SK-MEL-5 (cell line): Measurements from ENCODE around the gene NPB. TPM values are rescaled to one million over a fixed set of nuclear protein-coding genes. Genes with fewer than 3 reads are reported as not detected.
A peak's percentile ranks its signal among the peaks of the same experiment; 100 is the strongest.

Source experiments
- DNase-seq: peaks from one replicate; pipeline ENCODE4 v3.0.0-alpha.2; 2016; ENCODE audit warnings: low read depth, low spot score
- in situ Hi-C: cut with HindIII; loops from 2 replicates; pipeline ENCODE4 v1.10.0; 2016; ENCODE audit warnings: low sequenced_read_pairs, high pct_unique_total_duplicates, low pct_unique_long_range_greater_than_20kb
- total RNA-seq: library from RNA; depleted of rRNA; stranded (reverse); fragments of >200 nt; shearing (Covaris generic); gene quantifications from 2 replicates; pipeline ENCODE4 v1.2.3, GENCODE V29; 2014

The NPB gene
- total RNA-seq, 1 experiment from 2014 or later = 0.34 TPM

- in situ Hi-C loops = no loop called here
- peak; percentile 58 for DNase-seq
Measured at GRCh38 chr17:81867991-81868673, 33.9 kb upstream of the NPB start.

- in situ Hi-C loops = no loop called here
- DNase-seq = peak; percentile 74
Measured at GRCh38 chr17:81868674-81869220, 33.3 kb upstream of the NPB start.

DNA sequence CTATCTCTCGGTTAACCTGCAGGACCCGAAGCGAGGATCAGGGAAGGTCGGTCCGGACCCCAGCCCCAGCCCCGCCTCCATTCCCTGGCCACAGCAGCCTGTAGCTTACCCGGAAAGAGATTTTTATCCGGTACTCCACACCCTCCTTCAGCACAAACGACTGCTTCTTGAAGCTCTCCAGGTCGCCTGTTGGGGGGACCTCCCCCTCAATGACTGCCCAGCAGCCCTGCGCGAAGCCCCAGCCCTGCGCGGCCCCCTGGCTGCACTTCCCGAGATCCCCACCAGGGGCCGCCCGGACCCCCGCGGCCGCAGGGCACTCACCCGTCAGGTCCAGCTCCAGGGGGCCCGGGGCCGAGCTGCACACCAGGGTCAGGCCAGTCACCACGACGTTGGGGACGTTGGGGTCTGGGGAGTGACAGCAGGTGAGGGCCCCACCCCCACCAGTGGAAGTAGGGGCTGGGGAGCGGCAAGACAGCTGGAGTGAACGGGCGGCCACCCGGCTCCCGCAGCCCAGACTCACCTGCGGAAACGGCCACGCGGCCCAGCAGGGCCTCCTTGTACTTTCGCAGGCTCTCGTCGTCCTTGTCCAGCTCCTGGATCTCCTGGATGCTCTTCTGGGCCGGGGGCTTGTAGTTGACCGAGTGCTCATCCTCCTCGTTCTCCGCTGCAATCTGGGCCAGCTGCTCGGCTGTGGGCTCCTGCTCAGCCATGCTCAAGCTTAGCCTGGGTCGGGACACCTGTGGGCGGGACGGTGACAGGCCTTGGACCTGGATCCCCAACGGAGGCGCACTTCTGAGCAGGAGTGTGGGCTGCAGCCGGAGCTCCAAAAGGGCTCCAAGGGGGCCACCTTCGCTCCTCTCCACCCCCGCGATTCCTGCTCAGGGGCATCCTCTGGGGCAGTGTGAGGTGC is 32.6 kb upstream of the NPB start:
- in situ Hi-C loops = no loop called here
- peak; percentile 62 for DNase-seq

GRCh38 chr17:81870131-81870980 is 31.7 kb upstream of the NPB start:
- in situ Hi-C loops = no loop called here
- DNase-seq = peak; percentile 59

DNA sequence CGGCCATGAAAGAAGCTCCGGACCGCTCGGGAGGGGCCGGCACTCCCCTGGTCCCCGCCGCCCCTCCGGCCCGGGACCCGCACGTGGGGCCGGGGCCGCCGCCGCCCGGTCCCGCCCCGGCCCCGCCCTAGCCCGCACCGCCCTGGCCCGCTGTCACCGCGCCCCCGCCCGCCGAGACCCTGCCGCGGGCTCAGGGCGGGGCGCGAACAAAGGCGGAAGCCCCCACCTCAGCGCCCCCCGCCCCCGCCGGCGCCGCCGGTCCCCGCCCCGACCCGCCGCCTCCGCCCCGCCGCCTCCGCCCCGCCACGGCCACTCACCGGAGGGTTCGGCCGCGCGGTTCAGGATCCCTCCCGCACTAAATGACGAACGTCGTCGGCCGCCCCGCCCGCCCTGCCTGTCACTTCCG is 31.1 kb upstream of the NPB start, which contains the start of gene ARHGDIA:
TSS of gene ARHGDIA (minus strand) at position 357 of the 406 bp plus-strand sequence. CDS start 1,407 bp downstream, outside the sequence.
- in situ Hi-C loops = no loop called here
- DNase-seq = no peak

- in situ Hi-C loops = no loop called here
- DNase-seq = peak; percentile 95
Measured at GRCh38 chr17:81871387-81872230, 30.4 kb upstream of the NPB start.

DNA sequence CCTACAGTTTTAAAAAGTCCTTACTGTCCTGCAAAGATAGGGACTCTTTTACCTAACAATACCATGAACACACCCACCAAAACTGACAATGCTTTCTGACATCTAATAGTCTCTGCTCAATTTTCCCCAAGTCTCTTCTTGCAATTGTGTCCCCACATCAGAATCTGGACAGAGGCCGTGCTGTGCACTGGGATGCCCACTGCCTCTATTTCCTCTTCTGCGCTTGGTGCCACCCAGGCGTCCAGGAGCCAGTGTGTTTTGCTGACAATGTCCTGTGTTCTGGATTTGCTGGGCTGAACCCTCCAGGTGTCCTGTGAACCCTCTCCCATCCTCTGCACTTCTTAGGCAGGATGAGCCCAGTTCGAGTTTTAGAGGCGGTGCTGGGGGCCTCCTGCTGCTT is 24.5 kb upstream of the NPB start:
- in situ Hi-C loops = no loop called here
- DNase-seq = no peak

- in situ Hi-C loops = no loop called here
- no peak for DNase-seq
Measured at GRCh38 chr17:81878294-81878693, 23.7 kb upstream of the NPB start.

DNA sequence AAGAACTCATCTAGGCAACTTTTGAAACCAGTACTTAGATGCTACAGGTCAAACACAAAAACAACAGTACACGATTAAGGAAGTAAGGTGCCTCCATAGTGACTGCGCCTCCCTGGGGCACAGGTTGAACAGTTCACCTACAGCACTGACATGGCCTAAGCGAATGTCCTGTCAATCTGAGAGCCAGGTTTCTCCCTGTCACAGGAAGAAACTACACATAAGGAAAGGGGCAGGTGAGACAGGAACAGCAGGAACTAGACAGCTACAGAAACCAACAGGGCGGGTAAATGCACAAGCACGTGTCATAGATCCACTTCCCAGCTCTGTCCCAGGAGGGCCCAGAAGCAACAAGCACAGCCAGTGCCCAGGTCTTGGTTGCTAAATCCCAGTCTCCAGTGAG is 22.9 kb upstream of the NPB start:
- no peak for DNase-seq

DNA sequence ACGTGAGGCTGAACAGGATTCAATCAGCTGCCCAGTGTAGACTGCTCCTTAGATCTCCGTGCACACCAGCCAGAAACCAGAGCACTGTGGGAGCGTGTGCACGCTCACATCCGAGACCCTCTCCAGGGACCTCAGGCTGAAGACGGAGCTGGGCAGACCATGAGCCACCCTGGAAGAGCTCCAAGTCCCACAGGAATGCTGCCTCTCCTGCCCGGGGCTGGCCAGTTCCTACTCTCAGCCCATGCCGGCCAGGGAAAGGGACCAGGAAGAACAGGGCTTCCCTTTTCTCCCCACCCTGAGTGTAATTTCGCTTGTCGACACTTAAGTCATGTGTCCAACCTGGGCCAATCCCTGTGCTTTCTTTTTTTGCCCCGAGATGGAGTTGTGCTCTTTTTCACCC is 17.5 kb upstream of the NPB start:
- in situ Hi-C loops = no loop called here
- peak; percentile 37 for DNase-seq

More for the DNA sequence above, 22.9 kb upstream of the NPB start:
- in situ Hi-C loops = no loop called here

DNA sequence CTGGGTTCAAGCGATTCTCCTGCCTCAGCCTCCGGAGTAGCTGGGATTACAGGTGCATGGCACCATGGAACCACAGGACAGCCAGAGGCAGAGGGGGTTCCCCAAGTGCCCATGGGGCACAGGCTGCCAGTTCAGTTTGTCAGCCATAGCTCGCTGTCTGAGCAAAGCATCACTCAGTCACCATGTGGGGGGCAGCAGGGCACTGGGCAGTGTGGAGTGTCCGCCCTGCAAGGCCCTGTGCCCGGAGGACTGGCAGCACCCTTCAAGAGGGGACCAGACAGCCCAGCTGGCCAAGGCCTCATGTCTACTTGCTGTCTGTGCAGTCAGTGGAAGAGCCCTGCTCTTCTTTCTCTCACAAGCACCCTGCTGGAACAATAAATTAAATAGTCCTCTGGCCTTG is 17.1 kb upstream of the NPB start:
- no peak for DNase-seq
- in situ Hi-C loops = no loop called here

GRCh38 chr17:81885454-81885853 is 16.6 kb upstream of the NPB start:
- in situ Hi-C loops = no loop called here
- no peak for DNase-seq

- DNase-seq = no peak
- in situ Hi-C loops = no loop called here
Measured at GRCh38 chr17:81885869-81886548, 16.0 kb upstream of the NPB start.

GRCh38 chr17:81888105-81888987 is 13.7 kb upstream of the NPB start:
- DNase-seq = no peak
- in situ Hi-C loops = no loop called here

GRCh38 chr17:81888988-81889595 is 12.9 kb upstream of the NPB start:
- DNase-seq = no peak
- in situ Hi-C loops = no loop called here
